HG03103 (cell line): ENCODE results near the gene TCEAL9.
"Not testable (repeated sequence)": the region's sequence is repeated elsewhere in the genome, so short reads cannot be mapped to it uniquely, and the experiment has no call there.

Experiments
- ATAC-seq: cut with Tn5 transposase; IDR thresholded peaks from one replicate; pipeline ENCODE4 v1.9.1; 2021; ENCODE audit warnings: low read depth; ENCODE audit not compliant: unreplicated experiment

TCEAL9 gene

GRCh38 chrX:103372886-103373285 lies 16.6 kb downstream of the TCEAL9 start:
- no peak for ATAC-seq

GRCh38 chrX:103373581-103373980 lies 17.3 kb downstream of the TCEAL9 start:
- no peak for ATAC-seq

GRCh38 chrX:103376118-103376978 lies 20.0 kb downstream of the TCEAL9 start, which contains the start of gene BEX3:
Gene BEX3, plus strand, starts transcription at chrX:103376538. Its CDS starts 984 bp downstream, at chrX:103377522.
- no peak for ATAC-seq

- ATAC-seq = no peak
These were observed 20.6 kb downstream of the TCEAL9 start for GRCh38 chrX:103376979-103377324.

- no peak for ATAC-seq
These were observed 22.7 kb downstream of the TCEAL9 start for GRCh38 chrX:103378990-103379389.

GRCh38 chrX:103382877-103383276 lies 26.6 kb downstream of the TCEAL9 start:
- ATAC-seq = no peak

GRCh38 chrX:103384672-103385071 lies 28.4 kb downstream of the TCEAL9 start:
- no peak for ATAC-seq

GRCh38 chrX:103385283-103385830 lies 29.1 kb downstream of the TCEAL9 start:
- not testable (repeated sequence) for ATAC-seq

- ATAC-seq = no peak
These were observed 30.0 kb downstream of the TCEAL9 start for GRCh38 chrX:103386332-103386731.

- no peak for ATAC-seq
These were observed 37.2 kb downstream of the TCEAL9 start for GRCh38 chrX:103393487-103393886.

GRCh38 chrX:103396186-103396585 lies 39.9 kb downstream of the TCEAL9 start:
- no peak for ATAC-seq

GRCh38 chrX:103396660-103397059 lies 40.4 kb downstream of the TCEAL9 start:
- no peak for ATAC-seq

GRCh38 chrX:103397707-103398106 lies 41.4 kb downstream of the TCEAL9 start:
- no peak for ATAC-seq

GRCh38 chrX:103398421-103398864 lies 42.1 kb downstream of the TCEAL9 start:
- no peak for ATAC-seq

- no peak for ATAC-seq
These were observed 43.4 kb downstream of the TCEAL9 start for GRCh38 chrX:103399744-103400143.

- no peak for ATAC-seq
These were observed 44.6 kb downstream of the TCEAL9 start for GRCh38 chrX:103400931-103401330.

GRCh38 chrX:103404231-103405008 lies 48.1 kb downstream of the TCEAL9 start:
- peak; percentile 92 for ATAC-seq

GRCh38 chrX:103405009-103405333 lies 48.7 kb downstream of the TCEAL9 start:
- peak; percentile 20 for ATAC-seq

- ATAC-seq = no peak
These were observed 50.0 kb downstream of the TCEAL9 start for GRCh38 chrX:103406256-103406655.

- ATAC-seq = no peak
These were observed 51.5 kb downstream of the TCEAL9 start for GRCh38 chrX:103407776-103408175.
